ENCODE measurements around the gene CHRM1.
"Not testable (repeated sequence)": the region's sequence is repeated elsewhere in the genome, so short reads cannot be mapped to it uniquely, and the experiment has no call there.

CHRM1 gene, protein sequence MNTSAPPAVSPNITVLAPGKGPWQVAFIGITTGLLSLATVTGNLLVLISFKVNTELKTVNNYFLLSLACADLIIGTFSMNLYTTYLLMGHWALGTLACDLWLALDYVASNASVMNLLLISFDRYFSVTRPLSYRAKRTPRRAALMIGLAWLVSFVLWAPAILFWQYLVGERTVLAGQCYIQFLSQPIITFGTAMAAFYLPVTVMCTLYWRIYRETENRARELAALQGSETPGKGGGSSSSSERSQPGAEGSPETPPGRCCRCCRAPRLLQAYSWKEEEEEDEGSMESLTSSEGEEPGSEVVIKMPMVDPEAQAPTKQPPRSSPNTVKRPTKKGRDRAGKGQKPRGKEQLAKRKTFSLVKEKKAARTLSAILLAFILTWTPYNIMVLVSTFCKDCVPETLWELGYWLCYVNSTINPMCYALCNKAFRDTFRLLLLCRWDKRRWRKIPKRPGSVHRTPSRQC

DNA sequence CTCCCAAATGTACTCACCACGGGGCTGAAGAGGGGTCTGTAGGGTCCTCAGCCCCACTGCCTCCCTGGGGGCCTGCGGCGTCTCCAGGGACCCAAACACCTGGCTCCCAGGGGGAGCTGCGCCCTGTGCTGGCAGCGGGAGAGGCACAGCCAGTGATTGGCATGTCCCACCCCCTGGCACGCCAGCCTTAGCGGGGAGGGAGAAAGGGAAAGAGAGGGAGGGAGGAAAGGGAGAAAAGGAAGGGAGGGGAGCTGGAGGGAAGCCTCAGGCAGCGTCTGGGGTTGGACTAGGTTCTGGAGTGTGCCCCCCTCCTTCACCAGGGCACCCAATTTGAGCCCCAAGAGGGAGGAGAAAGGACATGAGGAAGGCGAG, at the start of gene CHRM1:
Gene CHRM1 (minus strand): TSS at position 163 of the 372 bp plus-strand sequence. CDS start 10,263 bp downstream, outside the sequence.
- DNase-seq = no peak

DNA sequence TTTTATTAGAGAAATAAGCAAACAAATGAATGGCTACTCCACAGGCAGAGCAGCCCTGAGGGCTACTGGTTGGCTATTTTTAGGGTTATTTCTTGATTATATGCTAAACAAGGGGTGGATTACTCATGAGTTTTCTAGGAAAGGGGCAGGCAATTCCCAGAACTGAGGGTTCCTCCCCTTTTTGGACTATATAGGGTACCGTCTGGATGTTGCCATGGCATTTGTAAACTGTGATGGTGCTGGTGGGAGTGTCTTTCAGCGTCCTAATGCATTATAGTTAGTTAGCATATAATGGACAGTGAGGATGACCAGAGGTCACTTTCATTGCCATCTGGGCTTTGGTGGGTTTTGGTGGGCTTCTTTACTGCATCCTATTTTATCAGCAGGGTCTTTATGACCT, 44.4 kb upstream of the CHRM1 start:
- no peak for DNase-seq

DNA sequence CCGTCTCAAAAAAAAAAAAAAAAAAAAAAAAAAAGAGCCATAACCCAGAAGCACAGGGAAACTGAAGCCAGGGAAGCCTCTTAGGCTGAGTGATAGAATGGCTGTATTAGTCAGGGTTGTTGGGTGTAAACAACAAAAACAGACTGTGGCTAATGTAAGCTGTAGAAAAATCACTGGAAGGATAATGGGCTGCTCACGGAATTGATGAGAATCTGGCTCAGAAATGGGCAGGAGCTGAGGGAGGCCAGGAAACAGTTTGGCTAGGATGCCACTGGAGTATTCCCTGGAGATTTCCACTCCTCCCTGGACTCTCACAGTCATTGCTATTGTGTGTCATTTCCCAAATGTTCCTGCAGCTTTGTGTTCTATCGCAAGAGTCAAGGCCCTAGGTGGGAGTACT, 41.2 kb upstream of the CHRM1 start:
- no peak for DNase-seq

DNA sequence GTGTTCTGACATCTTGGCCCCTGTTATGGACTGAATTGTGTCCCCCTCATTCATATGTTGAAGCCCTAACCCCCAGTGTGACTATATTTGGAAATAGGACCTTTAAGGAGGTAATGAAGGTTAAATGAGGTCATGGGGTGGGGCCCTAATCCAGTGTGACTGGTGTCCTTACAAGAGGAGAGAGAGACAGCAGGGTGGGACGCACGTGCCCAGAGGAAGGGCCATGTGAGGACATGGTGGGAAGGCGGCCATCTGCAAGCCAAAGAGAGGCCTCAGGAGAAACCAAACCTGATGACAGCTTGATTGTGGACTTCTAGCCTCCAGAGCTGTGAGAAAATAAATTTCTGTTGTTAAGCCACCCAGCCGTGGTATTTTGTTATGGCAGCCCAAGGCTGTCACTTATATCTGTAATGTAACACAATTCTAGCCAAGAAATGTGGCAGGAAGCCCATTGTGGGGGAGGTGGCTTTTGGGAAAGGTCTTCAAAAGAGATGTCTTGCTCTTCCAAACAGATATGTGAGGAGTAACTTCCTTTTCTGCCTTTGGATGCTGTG, 39.9 kb upstream of the CHRM1 start:
- no peak for DNase-seq

DNA sequence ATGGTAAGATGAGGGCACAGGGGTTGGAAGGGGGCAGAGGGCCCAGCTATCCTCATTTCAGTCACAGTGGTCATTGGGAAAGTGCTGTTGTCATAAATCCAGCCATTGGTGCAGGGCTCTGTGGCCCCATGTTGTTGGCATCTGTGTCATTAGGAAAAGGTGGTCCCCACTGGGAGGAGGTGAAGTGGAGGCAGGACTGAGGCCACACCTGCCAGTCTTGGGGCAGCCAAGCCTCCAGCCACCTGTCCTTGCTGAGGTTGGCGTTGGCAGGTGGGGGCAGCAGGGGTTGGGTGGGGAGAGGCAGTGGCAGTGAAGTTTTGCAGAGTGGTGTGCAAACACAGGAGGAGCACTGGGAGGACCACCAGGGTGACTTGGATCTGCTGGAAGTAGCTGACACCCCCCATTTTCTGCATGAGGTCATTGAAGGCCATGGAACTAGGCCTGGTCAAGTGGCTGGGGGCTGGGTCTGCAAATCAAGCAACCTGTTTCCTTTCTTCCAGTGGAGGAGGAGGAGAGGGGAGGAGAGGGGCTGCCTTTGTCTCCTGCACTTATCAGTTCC, 38.3 kb upstream of the CHRM1 start:
- no peak for DNase-seq

DNA sequence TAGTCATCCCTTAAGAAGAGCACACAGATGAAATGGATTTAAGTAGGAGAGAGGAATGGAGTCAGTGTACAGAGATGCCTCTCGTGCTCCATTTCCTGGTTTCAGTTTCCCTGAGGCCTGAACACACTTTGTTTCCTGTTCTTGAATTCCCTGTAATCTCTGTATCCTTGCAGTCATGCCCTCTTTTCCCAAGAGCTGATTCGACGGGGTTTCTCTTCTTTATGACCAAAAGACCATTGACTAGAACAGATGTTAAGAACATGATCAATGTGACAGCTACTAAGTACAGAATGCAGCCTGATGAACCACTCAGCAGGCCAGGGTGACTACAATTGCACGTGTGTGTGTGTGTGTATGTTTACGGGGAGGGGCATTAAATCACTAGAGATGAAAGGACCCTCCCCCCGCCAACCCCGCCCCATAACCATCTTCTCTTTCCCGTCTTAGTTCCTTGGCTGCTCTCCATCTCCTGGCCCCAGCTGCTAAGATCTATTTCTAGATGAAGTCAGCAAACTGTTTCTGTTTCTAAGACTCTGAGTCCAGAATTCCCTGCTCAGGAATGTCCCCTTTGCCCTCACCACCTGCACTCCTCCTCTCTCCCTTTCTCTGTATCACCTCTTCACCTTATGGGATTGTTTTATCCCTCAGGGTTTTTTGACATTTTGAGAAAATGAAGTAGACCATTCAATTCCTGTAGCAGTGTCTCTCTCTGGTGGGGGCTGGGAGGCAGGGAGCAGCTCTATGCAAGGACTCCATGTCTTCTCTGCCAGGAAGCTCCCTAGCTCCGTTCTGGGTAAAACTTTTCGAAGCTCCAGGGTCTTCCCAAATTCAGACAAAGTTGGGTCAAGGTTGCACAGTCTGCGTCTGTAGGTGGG, 37.6 kb upstream of the CHRM1 start:
- no peak for DNase-seq

DNA sequence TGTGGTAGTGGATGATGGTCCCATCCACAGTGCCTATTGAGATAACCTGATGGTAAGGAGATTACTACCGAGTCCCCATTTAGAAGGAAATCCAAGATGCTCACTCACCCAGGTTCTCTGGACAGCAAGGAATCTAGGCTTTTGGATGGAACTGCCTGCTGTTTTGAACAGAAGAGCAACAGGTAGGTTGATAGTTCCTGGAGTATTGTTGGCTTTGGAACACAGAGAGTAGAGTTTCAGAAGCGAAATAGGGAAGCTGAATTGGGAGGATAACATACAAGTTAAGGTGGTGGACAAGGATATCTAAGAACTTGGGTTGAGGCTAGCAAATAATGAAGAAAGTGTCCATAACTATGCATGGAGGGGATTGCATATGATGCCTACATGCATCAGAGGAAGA, 36.0 kb upstream of the CHRM1 start:
- no peak for DNase-seq

DNA sequence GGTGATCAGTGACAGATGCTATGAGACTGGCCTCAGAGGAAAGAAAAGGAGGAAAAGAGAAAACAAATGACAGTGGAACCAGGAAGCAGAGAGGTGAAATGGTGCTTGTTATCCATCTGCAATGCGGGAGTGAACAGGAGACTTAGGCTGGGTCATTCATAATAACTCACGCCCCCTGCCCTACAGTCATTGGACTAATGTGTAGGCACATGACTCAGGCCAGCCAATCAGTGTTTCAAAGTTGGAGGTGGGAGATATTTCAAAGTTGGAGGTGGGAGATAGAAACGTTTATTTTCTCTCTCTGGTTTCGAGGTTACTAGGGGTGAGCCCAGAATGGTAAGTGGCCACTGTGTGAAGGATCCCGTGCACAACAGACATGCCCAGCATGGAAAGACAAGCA, 33.3 kb upstream of the CHRM1 start:
- DNase-seq = no peak

DNA sequence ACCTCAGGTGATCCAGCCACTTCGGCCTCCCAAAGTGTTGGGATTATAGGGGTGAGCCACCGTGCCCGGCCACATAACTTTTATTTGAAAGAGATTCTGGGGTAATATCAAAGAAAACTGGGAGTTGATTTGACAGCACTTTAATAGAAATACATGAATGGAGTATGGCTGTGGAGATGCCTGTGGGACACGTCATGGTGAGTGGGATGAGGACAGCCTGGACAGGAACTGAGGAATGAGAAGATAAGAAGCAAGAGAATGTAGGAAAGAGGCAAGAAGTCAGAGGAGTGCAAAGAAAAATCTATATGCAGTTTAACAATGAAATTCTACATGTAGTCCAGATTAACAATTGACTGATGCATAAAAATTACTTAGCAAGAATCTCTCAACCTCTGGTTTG, 32.6 kb upstream of the CHRM1 start:
- DNase-seq = no peak

DNA sequence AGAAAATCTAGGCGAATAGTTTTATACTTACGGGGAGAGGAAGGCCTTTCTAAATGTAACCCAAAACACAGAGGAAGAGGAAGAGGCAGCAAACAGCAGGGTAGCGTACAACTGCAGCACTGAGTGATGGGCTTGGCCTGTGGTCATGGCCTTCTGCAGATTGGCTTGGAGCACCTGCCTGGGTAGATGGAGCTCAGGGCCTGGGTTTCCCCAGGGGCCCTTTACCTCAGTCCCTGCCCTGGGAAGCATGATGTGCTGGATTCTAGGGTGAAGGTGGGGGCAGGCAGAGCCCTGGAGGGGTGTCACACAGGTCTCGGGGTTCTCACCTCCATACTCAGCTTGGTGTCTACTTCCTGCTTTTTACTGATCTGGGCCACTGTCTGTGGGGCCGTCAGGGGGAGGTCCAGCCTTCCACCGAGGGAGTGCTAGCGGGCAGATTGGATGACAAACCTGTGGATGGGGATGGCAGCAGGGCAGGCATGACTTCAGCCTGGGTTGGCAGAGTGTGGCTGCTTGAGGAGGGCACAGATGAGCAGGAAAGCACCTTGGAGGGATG, 27.7 kb upstream of the CHRM1 start:
- no peak for DNase-seq

DNA sequence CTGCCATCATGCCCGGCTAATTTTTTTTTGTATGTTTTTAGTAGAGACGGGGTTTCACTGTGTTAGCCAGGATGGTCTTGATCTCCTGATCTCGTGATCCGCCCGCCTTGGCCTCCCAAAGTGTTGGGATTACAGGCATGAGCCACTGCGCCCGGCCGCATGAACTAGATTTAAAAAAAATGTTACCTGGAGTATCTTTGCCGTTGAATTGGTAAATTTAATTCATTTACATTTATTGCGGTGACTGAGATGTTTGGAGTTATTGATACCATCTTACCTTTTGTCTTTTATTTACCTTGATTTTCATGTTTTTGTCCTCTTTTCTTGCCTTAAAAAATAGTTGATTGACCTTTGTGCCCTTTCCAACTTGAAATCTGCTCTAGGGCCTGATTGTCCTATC, 24.4 kb upstream of the CHRM1 start:
- DNase-seq = not testable (repeated sequence)

DNA sequence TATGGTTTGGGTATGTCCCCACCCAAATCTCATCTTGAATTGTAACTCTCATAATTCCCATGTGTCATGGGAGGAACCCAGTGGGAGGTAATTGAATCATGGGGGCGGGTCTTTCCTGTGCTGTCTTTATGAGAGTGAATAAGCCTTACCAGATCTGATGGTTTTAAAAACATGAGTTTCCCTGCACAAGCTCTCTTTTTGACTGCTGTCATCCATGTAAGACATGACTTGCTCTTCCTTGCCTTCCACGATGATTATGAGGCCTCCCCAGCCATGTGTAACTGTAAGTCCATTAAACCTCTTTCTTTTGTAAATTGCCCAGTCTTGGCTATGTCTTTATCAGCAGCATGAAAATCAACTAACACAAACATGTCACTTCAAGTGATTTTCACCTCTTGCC, 16.4 kb upstream of the CHRM1 start:
- DNase-seq = not testable (repeated sequence)

DNA sequence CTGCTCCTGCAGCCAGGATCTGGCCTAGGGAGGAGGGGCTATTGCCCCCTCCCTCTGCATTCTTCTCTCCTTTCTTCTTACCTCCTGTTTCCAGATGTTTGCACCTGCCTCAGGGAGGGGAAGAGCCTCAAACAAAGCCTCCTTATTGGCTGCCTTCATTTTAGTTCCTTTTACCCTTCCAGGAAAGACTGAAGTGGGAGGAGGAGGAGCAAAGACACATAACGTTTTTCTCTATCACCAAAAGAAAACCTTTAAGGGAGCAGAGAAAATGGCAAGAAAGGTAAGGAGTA, 13.3 kb upstream of the CHRM1 start:
- DNase-seq = no peak

DNA sequence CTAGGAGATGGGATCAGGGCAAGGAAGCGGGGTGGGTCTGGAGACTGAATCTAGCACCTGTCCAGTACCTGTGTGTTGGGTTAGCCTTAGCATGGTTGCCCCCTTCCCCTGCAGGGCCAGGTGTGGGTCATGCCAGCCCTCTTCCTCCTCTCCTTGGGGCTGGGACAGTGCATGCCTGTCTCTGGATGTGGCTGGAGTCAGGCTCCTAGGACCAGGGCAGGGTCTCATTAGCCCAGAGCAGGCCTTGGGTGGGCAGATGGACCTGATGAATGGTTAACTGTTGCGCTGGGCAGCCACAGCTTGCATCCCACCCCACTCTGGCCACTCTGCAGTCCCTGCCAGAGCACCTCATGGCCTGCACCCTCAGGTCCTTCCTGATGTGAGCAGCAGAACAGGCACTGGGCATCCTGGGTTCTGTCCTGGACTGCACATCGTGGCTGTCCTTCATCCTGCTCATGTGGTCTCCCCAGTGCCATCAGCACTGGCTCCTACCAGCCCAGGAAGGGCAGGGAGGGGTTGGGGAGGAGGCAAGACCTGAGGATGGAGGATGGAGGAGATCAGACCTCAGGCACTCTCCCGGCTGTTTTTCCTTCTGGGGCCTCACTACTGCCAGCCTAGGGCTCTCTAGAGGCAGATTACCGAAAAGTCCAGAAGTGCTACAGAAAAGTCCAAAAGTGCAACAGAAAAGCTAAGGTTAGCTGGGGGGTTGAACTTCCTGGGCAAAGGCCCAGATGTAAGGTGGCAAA, 12.8 kb upstream of the CHRM1 start:
- no peak for DNase-seq

DNA sequence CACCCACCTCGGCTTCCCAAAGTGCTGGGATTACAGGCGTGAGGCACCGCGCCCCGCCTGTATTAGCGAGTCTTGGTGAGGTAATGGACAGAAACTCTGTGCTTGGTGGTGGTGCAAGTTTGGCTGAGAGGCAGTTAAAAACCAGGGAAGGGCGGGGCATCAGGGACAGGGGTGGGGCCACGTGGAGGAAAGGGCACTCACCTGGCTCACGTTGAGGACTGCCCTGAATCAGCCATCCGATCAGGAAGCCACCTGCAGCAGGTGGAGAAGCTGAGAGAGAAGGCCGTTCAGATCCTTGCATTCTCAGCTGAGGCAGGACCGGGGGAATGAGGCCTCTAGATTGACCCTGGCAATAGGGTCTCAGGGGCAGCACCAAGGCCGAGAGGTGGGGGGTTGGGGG, 12.1 kb upstream of the CHRM1 start:
- no peak for DNase-seq

DNA sequence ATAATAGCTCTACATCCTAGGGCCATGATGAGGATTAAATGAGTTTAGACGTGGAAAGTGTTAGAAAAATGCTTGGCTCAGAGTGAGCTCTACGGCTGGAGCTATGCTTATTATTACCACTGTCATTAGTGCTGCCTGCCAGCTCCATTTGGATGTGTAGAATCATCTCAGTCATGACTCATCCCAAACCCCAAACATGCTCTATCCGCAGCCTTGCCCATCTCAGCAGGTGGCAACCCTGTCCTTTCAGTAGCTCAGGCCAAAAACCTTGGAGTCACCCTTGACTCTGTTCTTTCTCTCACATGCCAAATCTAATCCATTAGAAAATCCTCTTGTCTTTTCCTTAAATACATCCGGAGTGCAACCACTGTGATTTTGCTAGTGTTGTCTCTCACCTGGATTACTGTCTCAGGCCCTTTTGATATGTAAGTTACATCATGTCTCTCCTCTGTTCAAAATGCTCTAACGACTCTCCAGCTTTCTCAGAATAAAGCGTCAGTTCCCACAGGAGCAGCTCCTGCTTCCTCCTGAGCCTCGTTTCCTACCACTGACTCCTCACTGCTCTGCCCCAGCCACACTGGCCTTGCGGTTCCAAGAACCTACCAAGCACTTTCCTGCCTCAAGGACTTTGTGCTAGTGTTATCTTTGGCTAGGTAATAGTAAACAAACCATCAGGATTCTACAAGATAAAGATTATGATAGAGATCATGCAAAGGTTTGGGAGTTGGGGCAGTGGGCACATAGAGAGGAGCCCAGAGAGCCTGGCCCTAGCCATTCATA, 10.5 kb upstream of the CHRM1 start:
- DNase-seq = no peak

DNA sequence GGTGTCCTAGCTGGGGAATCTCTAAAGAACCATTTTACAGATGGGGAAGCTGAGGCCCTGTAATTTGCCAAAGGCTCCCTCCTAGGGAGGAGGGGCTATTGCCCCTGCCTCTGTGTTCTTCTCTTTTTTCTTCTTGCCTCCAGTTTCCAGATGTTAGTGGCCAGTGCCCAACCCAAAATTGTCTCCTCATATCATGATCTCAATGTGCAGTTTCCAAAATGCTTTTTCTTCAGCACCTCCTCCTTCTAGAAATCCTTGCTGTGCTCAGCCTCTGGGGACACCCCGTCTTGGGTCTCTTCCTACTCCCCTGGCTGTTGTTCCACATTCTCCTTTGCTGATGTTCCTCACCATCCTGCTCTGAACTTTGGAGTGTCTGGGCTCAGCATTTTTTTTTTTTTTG, 9.5 kb upstream of the CHRM1 start:
- no peak for DNase-seq

DNA sequence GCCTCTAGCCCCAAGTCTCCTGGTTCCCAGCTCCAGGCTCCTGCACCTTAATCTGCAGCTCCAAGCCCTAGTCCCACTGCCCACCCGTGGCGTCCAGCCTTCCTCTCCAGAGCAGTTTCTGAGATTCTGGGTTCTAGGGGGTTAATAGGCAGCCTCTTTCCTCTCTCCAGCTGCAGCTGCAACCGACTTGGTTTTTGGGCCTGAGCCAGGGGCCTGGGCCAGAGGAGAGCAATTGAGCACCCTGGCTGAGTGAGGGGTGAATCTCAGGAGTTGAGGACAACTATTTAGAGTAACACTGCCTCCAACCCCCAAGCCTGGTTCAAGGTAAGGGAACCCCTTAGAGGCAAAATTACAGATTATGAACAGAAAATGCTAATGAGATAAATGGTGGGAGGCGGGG, 9.0 kb upstream of the CHRM1 start:
- no peak for DNase-seq

DNA sequence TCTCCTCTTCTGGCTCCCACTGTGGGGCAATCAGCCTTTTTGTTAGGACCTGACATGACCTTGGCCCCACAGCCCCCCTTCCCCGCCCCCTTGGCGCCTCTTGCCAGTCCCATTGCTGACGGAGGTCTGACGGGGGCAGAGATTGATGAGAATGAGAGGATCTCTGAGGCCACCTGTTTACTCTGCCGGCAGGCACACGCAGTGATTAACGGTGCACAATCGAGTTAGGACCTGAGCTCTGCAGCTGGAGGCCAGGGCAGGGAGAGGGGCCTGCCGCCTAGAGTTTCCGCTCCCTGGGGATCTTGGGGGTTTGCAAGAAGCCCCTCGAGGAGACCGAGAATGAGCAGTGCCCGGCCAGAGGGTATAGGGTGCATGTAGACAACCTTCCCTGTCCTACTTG, 6.8 kb upstream of the CHRM1 start:
- DNase-seq = no peak

DNA sequence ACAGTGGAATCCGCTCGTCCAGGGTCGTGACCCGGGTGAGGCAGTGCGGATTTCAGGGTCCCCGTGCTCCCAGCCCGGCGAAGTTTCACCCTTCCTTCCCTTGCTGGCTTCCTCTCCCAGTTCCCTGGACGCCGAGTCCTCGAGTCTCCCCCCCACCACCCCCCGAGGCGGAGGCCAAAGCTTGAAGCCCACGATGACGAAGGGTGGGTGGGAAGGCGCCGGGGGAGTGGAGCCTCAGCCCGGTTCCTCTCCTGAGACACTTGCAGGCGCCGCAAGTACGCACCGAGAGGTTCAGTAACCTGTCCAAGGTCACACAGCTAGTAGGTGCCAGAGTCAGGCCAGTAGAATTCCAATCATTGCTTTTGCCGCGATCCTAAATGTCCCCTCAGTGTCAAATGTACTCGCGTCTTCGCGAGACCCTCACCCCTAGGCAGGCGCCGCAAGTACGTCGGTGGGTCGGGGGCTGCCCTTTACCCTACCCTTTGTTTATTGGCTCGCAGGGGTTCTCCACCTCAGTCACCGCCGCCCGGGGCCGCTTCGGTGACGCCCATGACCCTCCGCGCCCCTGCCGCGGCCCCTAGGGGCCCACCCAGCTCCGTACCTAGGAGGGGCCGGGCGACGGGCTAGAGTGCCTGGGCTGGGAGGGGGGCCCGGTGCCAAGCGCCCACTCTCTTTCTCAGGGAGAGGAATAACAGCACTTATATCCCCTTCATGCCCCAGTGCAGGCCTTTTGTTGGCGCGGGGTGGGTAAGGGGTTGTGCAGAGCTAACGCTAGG, 5.7 kb upstream of the CHRM1 start:
- no peak for DNase-seq

Data from activated CD4-positive, alpha-beta T cell treated with anti-CD3 and anti-CD28 coated beads for 48 hours (primary cell).